ENCODE results near the gene ENAH.

ENAH gene

DNA sequence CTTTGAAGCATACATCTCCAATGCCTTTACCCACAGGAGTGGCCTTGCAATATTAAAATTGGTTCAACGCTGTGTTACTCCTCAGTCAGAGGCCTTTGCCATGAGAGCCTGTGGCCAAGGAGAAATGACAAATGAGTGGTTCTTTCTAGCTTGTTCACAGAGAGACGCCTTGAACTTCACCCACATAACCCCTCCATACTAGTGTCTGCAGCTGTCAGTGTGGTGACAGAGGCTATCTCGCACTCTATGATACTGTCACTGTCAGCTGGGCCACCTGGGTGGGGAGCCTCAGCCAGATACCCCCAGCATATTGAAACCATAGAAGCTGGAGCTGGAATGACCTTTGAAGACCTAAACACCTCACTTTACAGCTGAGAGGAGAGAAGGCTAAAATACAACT lies 167.7 kb downstream of the ENAH start:
- no peak for DNase-seq

DNA sequence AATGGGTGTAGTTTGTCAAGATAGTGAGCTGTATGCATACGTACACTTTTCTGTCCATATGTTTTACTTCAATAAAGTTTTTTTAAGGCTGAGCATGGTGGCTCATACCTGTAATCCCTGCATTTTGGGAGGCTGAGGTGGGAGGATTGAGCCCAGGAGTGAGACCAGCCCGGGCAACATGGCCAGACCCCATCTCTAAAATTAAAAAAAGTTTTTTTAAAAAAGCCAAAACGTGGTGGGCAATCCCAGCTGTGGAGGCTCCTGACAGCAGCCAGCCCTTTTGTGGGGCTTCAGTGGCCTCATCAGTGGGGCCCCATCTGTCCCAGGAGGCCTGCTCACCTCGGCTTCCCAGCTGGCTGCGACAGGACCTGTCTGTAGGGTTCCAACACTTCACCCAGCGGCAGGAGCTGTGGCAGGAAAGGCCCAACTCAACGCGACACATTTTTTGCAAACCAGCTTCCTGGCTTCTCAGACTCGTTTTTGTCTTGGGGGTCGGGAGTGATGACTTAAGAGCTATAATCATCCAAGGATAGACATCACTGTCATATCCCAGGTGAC lies 168.2 kb downstream of the ENAH start:
- no peak for DNase-seq

DNA sequence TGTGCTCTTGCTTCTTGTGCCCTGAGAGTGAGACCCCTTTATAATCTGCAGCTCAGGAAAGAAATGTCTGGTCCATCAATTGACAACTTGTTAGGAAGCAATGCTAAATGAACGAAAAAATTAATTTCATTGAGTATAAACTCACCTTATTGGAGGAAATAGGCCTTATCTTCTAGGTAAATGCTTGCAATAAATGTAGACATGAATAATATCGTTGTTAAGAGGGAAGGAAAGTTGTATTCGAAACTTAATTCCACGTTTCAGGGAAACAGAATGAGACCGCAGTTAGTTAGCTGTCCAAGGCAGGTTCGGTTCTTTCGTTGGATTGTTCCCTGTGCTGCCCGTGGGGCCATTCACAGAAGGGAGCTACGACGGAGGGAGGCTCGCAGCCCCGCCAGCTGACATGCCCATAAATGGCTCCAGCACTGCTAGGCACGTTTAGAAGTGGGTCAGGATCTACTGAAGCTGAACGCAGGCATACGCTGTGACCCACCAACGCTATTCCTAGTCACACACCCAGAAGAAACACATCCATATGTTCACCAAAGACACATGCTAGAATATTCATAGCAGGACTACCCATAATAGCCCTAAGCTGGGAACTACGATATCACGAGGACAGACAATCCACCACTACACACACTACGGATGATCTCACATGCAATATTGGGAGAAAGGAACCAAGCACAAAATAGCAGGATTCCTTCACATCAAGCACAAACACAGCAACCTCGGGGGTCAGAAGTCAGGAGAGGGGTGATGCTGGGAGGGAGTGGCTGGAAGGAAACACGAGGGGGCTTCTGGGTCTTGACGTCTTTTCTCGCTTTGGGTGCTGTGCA lies 168.9 kb downstream of the ENAH start:
- DNase-seq, result no peak

DNA sequence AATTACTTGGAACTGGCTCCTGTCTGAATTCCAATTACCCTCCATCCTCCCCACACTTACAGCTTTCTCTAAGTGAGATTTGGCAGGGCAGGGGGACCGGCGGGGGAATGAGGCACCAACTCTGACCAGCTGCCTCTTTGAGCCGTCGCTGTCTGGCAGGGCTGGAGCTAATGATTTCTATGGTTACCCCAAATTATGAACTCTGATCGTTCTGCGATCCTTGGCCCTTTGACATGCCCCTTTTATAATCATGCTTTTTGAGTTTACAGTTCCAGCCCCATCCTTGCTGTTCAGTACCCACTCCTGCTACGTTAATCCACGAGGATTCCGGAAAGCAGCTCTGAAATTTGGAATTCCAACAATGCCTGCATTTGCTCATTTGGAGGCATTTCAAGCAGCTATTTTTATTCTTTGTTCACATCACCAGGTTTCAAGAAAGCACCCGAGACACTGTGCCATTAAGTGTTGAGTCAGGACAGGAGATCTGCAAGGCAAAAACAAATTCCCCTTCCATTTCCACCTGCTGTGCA lies 170.4 kb downstream of the ENAH start:
- no peak for DNase-seq

DNA sequence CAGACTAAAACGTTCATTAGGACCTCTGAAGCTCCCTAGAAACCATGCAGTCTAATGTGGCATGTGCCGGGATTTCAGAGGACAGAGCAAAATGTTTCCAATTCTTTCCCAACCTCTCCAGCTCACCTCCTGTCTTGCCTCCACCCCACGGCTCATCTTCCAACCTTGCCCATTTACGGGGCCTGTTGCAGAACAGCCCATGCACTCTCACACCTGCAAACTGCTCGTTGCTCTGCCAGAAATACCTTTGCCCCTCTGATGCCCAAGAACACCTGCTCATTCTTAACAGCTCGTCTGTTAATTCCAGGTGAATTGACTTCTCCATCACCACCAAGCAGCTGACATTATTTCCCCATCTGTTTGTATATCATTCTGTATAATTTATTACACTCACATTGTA lies 171.2 kb downstream of the ENAH start:
- no peak for DNase-seq

DNA sequence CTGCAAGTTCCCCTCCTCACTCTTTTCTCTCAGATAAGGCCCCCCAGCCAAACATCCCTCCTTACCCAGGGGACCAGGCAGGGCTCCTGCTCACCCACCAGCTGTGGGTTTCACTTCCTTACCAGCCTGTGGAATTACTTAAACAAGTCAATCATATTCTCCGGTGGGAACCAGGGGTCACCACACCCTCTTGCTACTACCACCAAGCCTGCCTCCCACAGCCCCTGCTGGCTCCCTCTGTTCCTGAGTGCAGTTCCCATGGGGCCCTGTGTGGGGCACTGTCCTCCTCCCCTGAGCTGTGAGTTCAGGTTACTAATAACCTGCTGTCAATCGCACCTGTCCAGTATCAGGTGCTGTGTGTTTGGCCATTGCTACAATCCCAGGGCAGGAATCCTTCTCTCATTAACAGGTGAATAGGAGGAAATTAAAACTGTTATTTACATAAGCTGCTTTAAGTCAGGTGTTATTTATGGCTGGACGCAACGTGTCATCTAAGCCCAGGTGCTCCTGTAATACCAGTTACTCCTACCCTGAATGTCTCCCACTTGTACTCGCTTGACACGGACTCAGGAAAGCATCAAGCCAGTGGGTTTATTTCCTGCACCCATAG lies 172.0 kb downstream of the ENAH start:
- peak; percentile 81 for DNase-seq

DNA sequence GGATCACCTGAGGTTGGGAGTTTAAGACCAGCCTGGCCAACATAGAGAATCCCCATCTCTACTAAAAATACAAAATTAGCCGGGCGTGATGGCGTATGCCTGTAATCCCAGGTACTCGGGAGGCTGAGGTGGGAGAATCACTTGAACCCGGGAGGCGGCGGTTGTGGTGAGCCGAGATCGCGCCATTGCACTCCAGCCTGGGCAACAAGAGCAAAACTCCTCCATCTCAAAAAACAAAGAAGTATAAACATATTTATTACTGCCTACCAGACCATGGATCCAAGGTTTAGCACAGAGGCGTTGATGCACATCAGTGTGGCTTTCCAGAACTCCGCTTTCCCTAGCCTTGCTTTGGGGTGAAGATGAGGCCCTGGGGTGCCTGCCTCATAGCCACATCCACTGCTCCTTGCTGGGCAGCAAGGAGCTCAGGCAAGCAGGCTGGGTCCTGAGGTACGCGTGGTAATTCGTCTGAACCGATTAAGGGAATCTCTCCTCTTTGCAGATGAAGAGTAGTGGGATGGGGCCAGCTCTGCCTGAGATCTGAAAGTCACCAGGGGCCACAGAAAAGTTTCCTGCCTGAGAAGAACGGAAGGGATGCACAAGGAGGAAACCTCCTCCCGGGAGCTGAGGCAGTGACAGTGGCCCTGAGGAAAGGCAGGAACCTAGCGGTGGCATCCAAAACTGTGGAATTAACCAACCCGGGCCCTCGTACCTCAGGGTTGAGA lies 172.8 kb downstream of the ENAH start:
- no peak for DNase-seq

DNA sequence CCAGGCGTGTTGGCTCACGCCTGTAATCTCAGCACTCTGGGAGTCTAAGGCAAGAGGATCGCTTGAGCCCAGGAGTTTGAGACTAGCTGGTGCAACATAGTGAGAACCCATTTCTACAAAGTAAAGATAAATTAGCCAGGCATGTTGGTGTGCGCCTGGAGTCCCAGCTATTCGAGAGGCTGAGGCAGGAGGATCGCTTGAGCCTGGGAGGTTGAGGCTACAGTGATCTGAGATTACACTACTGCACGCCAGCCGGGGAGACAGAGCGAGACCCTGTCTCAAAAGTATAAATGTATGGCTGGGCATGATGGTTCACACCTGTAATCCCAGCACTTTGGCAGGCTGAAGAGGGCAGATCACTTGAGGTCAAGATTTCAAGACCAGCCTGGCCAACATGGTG lies 173.6 kb downstream of the ENAH start:
- DNase-seq, result no peak

DNA sequence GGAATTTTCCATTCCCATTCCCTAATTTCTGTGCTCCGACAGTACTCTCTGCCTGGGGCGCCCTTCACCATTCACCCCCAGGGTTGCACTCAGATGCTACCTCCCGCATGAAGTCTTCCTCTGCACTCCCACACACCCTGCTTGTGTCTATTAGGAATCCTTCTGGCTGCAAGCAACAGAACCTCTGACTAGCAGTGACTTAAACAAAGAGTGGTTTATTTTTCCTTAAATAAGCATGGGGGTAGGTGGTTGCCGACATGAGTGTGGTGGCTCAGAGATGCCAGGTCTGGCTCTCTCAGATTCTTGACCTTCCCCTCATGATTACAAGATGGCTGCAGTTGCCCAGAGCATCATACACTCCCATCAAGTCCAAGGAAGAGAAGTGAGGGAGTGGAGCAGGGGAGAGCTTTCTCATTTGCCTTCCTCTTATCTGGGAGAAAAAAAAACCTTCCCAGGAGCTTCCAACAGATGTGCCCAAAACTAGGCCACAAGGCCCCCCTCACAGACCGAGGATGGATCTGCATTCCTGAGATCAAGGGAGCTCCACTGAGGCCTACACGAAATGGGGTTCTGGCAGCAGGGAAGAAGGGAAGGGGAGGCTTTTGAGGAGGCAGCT lies 175.5 kb downstream of the ENAH start:
- DNase-seq, result peak; percentile 30

DNA sequence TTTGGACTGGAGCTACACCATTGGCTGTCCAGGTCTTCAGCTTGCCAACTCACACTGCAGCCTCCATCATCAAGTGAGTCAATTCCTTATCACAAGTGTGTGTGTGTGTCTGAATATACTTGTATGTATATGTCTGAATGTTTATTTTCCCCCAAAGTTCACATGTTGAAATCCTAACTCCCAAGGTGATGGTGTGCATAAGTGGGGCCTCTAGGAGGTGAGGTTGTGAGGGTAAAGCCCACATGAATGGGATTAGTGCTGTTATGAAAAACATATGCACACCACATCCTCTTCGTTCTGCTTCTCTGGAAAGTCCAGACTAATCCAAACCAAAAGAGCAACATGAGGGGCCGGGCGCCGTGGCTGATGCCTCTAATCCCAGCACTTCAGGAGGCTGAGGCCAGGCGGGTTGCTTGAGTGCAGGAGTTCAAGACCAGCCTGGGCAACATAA lies 176.4 kb downstream of the ENAH start:
- DNase-seq, result peak; percentile 34

DNA sequence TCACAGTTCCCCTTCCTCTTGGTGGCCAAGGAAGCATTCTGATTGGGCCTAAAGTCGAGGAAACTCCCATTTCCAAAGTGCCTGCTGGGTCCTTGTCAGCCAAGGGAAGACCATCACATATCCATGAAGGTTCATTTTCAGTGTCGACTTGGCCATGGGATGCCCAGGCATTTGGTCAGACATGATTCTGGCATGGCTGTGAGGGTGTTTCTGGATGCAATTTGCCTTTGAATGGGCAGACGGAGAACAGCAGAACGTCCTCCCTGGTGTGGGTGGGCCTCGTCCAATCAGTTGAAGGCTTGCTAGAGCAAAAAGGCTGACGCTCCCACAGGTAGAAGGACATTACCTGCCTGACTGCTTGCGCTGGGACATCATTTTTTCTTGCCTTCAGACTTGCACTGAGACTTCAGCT lies 176.8 kb downstream of the ENAH start:
- DNase-seq, result peak; percentile 44

DNA sequence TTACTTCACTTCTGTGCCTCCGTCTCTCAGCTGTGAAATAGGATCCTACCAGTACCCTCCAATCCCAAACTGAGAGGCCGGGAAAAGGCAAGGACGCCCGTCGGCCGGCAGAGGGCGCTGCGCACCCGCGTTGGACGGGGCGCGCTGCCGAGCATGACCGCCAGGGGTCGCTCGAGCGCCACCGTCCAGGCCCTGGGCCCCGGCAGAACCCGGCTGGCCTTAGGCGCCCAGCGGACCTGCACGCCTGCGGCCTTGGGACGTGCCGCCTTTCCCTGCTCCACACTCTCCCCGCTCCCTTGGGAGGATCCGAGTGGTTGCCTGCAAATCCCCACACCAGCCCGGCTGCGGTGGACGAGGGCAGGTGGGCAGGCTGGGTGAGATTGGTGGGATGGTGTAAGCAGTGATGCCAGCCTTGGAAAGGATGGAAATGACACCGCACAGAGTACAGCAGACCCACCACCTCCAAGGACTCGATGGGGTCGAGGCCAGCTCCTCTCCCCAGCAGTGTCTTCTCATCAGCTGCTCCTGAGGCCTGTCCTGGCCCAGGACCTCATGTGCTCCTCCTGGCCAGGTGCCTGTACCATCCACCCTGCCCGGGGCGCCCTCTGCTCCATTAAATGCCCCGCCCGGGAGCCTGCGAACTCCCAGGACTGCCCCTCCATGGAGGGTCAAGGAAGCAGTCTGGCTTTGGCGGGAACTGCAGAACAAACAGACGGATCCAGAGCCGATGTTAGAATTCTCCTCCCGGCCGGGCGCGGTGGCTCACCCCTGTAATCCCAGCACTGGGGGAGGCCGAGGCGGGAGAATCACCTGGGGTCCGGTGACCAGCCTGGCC lies 177.7 kb downstream of the ENAH start:
- peak; percentile 91 for DNase-seq

DNA sequence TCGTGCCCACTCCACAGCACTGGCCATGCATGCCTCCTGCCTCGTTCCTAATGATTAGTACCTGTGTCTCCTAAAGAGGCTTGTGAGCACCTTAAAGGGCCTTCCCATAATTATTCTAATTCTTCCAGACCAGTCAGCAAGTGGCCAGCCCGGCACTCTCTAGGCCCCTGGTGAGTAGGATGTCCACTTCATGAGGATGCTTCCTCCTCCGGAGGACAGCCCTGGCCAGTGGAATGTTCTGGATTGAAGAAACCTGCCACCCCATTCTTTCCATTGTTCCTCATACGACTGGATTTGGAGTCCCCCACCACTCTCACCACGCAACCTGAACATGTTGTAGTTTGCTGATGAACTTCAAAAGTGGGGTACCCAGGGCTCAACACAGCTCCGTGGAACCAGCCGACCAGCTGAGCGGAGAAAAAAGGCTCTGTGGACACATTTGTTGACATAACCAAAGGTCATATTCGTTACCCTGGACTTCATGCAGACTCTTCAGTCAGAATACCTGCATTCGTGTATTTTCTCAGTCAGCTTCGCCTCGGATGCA lies 178.4 kb downstream of the ENAH start:
- no peak for DNase-seq

DNA sequence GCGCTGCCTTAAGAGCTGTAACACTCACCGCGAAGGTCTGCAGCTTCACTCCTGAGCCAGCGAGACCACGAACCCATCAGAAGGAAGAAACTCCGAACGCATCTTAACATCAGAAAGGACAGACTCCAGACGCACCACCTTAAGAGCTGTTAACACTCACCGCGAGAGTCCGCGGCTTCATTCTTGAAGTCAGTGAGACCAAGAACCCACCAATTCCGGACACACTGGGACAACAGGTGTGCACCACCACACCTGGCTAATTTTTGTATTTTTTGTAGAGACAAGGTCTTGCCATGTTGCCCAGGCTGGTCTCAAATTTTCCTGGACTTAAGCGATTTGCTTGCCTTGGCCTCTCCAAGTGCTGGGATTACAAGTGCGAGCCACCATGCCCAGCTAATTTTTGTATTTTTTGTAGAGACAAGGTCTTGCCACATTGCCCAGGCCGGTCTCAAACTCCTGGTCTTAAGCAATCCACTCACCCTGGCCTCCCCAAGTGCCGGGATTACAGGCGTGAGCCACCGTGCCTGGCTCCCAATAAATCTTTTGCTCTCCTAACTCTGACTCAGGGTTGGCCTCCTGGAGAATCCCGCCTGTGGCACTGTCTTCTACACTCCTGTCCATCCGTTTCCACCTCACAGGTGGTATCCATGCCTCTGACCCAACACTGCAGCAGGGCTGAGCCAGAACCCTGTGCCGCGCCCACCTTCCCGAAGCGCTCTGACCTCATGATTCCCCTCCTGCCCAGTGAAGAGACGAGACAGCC lies 179.1 kb downstream of the ENAH start:
- DNase-seq, result peak; percentile 61

DNA sequence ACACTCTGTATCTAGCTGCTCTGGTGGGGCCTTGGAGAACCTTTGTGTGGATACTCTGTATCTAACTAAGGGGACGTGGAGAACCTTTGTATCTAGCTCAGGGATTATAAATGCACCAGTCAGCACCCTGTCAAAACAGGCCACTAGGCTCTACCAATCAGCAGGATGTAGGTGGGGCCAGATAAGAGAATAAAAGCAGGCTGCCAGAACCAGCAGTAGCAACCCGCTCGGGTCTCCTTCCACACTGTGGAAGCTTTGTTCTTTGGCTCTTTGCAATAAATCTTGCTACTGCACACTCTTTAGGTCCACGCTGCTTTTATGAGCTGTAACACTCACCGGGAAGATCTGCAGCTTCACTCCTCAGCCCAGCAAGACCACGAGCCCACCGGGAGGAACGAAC lies 179.7 kb downstream of the ENAH start:
- DNase-seq, result peak; percentile 66

DNA sequence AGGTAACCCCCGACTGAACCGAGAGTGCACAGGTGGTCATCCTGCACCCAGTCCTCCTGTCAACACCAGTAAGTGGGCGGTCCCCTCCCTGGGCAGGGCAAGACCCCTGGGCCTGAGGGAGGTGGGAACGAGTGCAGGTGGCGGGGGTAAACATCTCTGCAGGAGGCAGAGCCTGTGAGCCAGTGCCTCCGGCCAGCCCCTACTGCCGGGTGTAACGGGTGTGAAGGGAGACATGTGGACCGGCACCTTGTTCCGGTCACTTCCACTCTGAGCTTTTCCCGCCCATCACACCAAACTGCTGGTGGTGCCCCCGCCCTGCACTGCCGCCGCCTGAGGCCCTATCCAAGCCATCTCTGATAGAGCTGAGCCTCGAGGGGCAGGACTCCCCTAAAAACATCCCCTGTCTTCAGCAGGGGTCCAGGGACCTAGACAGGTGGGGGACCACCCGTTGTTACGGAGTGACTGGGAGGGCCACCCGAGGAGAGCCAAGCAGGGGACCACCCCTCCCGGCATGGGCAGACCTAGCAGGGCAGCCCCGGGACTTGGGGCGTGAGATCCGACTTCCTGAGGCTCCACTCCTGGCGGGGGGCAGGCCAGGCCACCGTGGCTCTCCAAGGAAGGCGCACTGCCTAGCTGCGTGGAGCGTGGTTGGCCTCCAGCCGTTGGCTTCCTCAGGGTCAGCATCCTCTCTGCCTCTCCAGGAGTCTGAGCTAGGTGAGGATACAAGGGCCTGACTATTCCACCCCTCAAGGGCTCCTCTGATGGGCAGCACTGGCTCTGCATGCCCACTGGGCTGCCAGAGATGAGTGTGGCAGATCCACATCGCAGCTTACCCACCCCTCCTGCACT lies 181.2 kb downstream of the ENAH start:
- DNase-seq, result peak; percentile 55

DNA sequence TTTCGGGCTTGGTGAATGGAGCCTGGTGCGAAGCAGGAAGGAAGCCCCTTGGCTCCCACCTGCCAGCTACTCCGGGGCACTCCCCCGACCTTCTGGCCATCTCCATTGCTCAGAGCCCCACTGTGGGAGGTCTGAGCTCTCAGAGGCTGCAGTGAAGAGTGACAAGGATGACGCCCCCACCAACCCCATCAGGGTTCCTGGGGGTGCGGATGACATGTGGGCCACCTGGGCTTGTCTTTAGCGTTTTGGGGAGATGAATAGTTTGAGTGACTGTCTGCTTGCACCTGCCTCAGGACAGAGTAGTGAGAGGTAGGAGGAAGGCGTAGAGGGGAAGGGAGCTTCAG lies 181.8 kb downstream of the ENAH start:
- DNase-seq, result peak; percentile 50

DNA sequence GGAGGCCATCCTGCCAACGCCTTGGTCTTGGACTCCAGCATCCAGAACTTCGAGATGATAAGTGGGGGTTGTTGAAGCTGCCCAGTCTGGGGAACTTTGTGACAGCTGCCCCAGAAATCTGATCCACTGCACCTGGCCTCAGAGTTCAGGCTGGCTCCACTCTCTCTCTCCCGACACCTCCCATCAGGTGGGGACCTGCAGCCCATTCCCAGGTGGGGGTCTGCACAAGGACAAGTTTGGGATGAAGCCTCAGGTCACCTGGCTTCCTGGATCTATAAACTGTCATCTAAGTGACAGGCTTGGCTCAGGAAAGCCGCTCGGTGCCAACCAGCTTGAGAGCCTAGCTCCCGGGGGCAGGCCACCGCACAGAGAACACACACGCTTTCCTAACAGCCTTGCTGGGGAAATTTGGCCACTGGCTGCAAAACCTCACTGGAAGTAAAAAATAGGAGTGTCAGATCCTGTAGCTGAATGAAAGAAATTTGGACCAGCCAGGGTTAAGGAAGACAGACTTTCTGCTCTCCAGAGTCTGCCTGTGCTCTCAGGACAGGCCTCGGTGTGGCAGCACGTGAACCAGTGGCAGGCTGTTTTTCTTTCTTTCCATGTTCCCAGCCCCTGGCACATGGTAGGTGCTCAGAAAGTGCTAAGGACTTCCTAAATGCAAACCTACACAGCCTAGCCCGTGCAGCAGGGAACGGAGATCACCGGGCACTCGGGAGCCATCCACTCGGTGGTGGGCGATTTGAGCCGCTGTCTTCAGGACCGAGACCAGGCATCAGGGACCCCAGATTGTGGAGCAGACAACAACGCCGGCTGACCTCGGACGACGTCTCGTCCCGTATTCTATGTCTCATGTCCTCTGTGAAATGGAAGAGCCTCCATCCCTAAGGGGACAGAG lies 182.5 kb downstream of the ENAH start:
- peak; percentile 57 for DNase-seq

DNA sequence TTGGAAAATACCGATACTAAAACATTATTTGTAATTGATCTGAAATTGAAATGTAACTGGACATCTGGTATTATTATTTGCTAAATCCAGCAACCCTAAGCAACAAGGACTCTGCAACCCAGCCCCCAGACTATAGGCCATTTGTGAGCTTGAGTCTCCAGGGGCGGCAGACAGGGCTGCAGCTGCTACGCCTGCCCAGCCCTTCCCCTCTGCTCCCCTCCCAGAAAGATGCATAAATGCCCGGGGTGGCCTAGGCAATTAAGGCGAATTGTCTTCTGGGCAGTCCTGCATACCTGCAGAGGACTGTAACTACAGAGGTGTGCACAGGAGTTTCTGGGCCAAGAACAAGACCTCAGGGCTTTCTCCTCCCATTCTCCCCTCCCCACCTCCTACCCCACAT lies 183.9 kb downstream of the ENAH start:
- DNase-seq, result peak; percentile 55

Data from activated effector memory CD4-positive, alpha-beta T cell treated with anti-CD3 and anti-CD28 coated beads, Interleukin-2, amount 50 U/mL, for 16 hours (primary cell).